K562 (cell line): ENCODE measurements around the gene SCUBE2. TPM values are rescaled to one million over a fixed set of nuclear protein-coding genes. Genes with fewer than 3 reads are reported as not detected.

Experiments used
- ESRRA ChIP-seq: fragments of 450-650 bp; IDR thresholded peaks from 2 replicates; pipeline ENCODE4 v1.6.1; 2014; ENCODE audit warnings: low read depth, mild to moderate bottlenecking, moderate library complexity, borderline replicate concordance
- HBP1 ChIP-seq: fragments of 450-650 bp; formaldehyde crosslinking; IDR thresholded peaks from 2 replicates; pipeline ENCODE4 v1.4.0; 2022; ENCODE audit warnings: missing genetic modification characterization
- KLF13 ChIP-seq: fragments of 450-650 bp; IDR thresholded peaks from 2 replicates; pipeline ENCODE4 v1.6.1; 2016; ENCODE audit warnings: missing genetic modification characterization, low read depth, mild to moderate bottlenecking, missing compliant biosample characterization, moderate library complexity, borderline replicate concordance
- L3MBTL2 ChIP-seq: fragments of 450-650 bp; IDR thresholded peaks from 2 replicates; pipeline ENCODE4 v1.6.1; 2016; ENCODE audit warnings: mild to moderate bottlenecking, moderate library complexity
- MAFK ChIP-seq: IDR thresholded peaks from 2 replicates; pipeline ENCODE4 v1.6.1; 2011; ENCODE audit warnings: low read length, improper control_type of control experiment
- MITF ChIP-seq: IDR thresholded peaks from 2 replicates; pipeline ENCODE4 v1.6.1; 2014; ENCODE audit warnings: antibody characterized with exemption
- MNT ChIP-seq, 2 experiments: fragments of 450-650 bp; conservative IDR thresholded peaks; 2 replicates each; pipeline ENCODE4 v1.6.1; 2017; ENCODE audit warnings: mild to moderate bottlenecking in 2 of 2, moderate library complexity in 2 of 2
- MYNN ChIP-seq, 2 experiments: sonication (generic); formaldehyde crosslinking in 1 of 2; IDR thresholded peaks; 2 replicates each; pipeline versions ENCODE4 v1.5.0 to v1.6.1; 2016 to 2020; ENCODE audit warnings: antibody characterized with exemption in 1 of 2, missing genetic modification reagents in 1 of 2
- RB1 ChIP-seq: fragments of 450-650 bp; IDR thresholded peaks from 2 replicates; pipeline ENCODE4 v1.6.1; 2017; ENCODE audit warnings: low read depth, mild to moderate bottlenecking
- RBFOX2 ChIP-seq: fragments of 200-400 bp; formaldehyde crosslinking; IDR thresholded peaks from 2 replicates; pipeline ENCODE4 v1.6.1; 2017; ENCODE audit warnings: low read depth, mild to moderate bottlenecking, low read length, moderate library complexity
- RNF219 ChIP-seq: fragments of 250-450 bp; sonication (Bioruptor Pico); IDR thresholded peaks from 2 replicates; pipeline ENCODE4 v1.5.0; 2022; ENCODE audit warnings: mild to moderate bottlenecking
- SETDB1 ChIP-seq: IDR thresholded peaks from one replicate; pipeline ENCODE4 v1.6.1; 2012; ENCODE audit warnings: low read length, control low read depth, inconsistent platforms
- SP2 ChIP-seq: IDR thresholded peaks from 2 replicates; pipeline ENCODE4 v1.6.1; 2011; ENCODE audit warnings: mild to moderate bottlenecking, low read depth, low read length, moderate library complexity; ENCODE audit not compliant: poor library complexity, severe bottlenecking; ENCODE audit errors: extremely low read depth
- ZBTB12 ChIP-seq: fragments of 250-450 bp; sonication (Bioruptor Pico); IDR thresholded peaks from 2 replicates; pipeline ENCODE4 v1.4.0; 2020
- ZNF184 ChIP-seq: sonication (generic); formaldehyde crosslinking; IDR thresholded peaks from 2 replicates; pipeline ENCODE4 v1.5.0; 2020; ENCODE audit warnings: missing genetic modification reagents
- ZNF584 ChIP-seq: fragments of 200-800 bp; sonication (Bioruptor generic); IDR thresholded peaks from 2 replicates; pipeline ENCODE4 v1.6.1; 2016; ENCODE audit warnings: low read depth, mild to moderate bottlenecking, missing genetic modification characterization, missing compliant biosample characterization
- ZNF589 ChIP-seq: fragments of 200-800 bp; sonication (Bioruptor generic); IDR thresholded peaks from 2 replicates; pipeline ENCODE4 v1.6.1; 2016; ENCODE audit warnings: low read depth, missing genetic modification characterization, missing compliant biosample characterization
- polyA plus RNA-seq, 8 experiments: library from polyadenylated mRNA; depleted of rRNA in 4 of 8; stranded (reverse) in 5 of 8; unstranded in 3 of 8; fragments of >200 nt; fragmentation: Nextera tagmentation in 2 of 8; fragmentation: Illumina TruSeq in 1 of 8; extraction: Ambion mirVana in 2 of 8; extraction: Trizol in 1 of 8; gene quantifications; 2 replicates each; pipeline versions ENCODE4 v1.2.1 to v1.2.3, GENCODE V29; 2011 to 2014; ENCODE audit warnings: inconsistent platforms in 1 of 8, missing spikeins in 1 of 8
- total RNA-seq, 7 experiments: library from RNA; depleted of rRNA in 6 of 7; stranded (reverse); fragments of >200 nt in 6 of 7; fragmentation: Illumina TruSeq in 2 of 7; extraction: Trizol in 2 of 7; gene quantifications; 2 replicates each; pipeline versions ENCODE4 v1.2.1 to v1.2.3, GENCODE V29; 2011 to 2021; ENCODE audit warnings: low replicate concordance in 1 of 7

Gene SCUBE2
- total and polyA plus RNA-seq, 9 of the 15 experiments (the other 6 are each of a cell fraction or from before 2014, with no cell fraction given) = 0.06 to 0.40 (median 0.07) TPM; not detected in 6

- TF ChIP-seq MNT (conservative IDR thresholded peaks at IDR 0.05) (no peak), RNF219 (no peak), ZNF589 (CRISPR knock-in tag) (no peak), L3MBTL2 (peak; percentile 100), RB1 (0 out of 2 replicates have a peak, but pooled peaks have one; percentile 64), RBFOX2 (peak; percentile 97), ZNF184 (CRISPR knock-in tag) (no peak), ZBTB12 (CRISPR knock-in tag) (peak; percentile 77), SP2 (no peak), MITF (0 out of 2 replicates have a peak, but pooled peaks have one; percentile 21), ESRRA (peak; percentile 50; the same call in 1 of the 2 replicates), KLF13 (0 out of 2 replicates have a peak, but pooled peaks have one; percentile 40), HBP1 (CRISPR knock-in tag) (no peak), MYNN (IDR thresholded peaks at IDR 0.05) (no peak), MYNN (CRISPR knock-in tag; IDR thresholded peaks at IDR 0.05) (no peak), MAFK (no peak), ZNF584 (CRISPR knock-in tag) (no peak; the same call in 1 of the 2 replicates), SETDB1 (no peak)
Measured at GRCh38 chr11:9003573-9004182, 87.7 kb downstream of the SCUBE2 start, which contains the start of gene NRIP3 (continued).
